DMS114 treated with DMSO at 0.1 percent for 48 hours (cell line): ENCODE measurements around the gene C22orf15.

ENCODE experiments used
- DNase-seq: peaks from one replicate; lab custom pipeline; 2025; ENCODE audit not compliant: unreplicated experiment; lab: John Stamatoyannopoulos, UW

Gene C22orf15

DNA sequence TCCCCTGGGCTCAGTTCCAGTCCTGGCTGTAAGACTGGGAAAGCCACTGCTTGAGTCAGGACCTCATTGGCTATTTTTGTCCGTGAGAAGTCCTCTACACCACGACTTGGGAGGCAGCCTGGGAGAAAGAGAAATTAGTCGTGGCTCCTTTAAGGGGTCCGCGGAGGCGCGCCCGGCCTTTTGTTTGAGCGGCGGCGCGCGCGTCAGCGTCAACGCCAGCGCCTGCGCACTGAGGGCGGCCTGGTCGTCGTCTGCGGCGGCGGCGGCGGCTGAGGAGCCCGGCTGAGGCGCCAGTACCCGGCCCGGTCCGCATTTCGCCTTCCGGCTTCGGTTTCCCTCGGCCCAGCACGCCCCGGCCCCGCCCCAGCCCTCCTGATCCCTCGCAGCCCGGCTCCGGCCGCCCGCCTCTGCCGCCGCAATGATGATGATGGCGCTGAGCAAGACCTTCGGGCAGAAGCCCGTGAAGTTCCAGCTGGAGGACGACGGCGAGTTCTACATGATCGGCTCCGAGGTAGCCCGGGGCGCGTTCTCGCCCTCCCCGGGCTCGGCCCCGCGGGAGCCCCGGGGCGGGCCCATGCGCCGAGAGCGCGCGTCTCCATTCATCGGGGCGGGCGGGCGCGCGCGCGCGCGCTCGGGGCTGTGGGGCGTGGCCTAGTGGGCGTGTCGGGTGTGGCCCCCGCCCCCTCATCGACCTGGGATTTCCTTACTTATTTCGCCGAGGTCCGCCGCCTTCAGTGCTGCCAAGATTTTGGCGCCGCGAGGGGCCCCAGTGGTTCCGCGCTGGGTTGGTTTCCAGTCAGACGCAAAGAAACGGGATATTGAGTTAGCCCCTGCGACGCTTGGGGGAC lies 24.2 kb downstream of the C22orf15 start, which contains the start of gene SMARCB1:
Gene SMARCB1, plus strand, starts transcription at position 215 of the 848 bp plus-strand sequence. Its CDS starts 204 bp downstream, at position 419.
- peak; percentile 63 for DNase-seq

DNA sequence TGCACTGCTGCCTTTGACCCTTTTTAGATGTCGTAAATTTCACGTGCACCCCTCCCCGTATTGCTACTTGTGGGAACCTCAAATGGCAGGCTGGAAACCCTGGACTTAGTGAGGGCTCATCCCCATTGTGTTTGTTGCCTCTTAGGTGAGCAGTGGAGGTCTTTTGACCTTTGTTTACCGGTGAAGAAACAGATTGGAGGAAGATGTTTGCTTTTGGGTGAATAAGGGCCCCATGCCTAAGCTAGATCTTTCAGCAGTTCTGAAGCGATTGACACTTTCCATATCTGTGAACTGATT lies 24.8 kb downstream of the C22orf15 start:
- DNase-seq, result no peak

DNA sequence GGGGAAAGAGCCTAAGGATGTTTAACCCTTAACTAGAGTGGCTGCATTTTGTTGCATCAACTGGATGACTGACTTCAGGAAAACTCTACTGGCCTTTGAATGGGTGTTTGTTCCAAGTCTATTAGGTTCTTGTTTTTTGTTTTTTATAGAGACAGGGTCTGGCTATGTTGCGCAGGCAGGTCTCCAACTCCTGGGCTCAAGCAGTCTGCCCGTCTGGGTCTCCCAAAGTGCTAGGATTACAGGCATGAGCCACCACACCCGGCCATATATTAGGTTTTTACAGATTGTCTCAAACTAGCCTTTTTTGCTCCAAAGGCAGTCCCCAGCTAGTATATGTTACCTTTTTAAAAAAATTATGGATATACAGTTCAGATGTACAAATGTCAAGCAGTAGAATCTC lies 25.1 kb downstream of the C22orf15 start:
- no peak for DNase-seq

- no peak for DNase-seq
Measured at GRCh38 chr22:23789121-23789520, 26.3 kb downstream of the C22orf15 start.

DNA sequence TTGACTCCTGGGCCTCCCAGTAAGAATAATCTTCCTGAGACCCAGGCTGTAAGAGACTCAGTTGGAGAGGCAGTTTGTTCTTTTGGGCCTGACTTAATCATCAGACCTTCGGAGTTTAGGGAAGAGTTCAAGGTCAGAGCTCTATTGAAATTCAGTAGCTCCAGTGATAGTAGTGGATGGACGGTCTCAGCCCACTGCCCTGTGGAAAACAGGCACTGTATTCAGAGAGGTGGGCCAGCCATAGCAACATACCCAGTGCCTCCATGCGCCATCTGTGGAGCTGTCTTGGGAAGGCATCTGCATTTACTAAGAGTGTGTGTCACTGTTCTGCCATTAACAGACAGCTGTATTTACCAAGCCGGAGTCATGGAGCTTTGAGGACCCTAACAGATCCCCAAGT lies 26.8 kb downstream of the C22orf15 start:
- no peak for DNase-seq

- DNase-seq, result no peak
Measured at GRCh38 chr22:23790819-23791737, 28.3 kb downstream of the C22orf15 start.

- DNase-seq, result no peak
Measured at GRCh38 chr22:23791738-23792645, 29.2 kb downstream of the C22orf15 start.

DNA sequence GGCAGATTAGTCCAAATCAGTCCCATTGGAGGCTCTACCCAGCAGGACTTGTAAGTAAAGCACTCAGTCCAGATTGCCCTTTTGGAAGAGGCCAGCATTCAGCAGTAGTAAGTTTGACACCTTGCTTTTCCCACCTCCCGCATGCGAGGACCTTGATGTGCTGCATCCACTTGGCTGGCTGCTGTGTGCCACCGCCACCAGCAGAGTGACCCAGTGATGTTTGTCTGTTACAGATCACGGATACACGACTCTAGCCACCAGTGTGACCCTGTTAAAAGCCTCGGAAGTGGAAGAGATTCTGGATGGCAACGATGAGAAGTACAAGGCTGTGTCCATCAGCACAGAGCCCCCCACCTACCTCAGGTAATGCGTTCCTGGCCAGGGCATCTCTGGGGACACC lies 30.5 kb downstream of the C22orf15 start:
- DNase-seq, result no peak

- no peak for DNase-seq
Measured at GRCh38 chr22:23796461-23796860, 33.7 kb downstream of the C22orf15 start.

- DNase-seq, result no peak
Measured at GRCh38 chr22:23800297-23801237, 37.8 kb downstream of the C22orf15 start.

DNA sequence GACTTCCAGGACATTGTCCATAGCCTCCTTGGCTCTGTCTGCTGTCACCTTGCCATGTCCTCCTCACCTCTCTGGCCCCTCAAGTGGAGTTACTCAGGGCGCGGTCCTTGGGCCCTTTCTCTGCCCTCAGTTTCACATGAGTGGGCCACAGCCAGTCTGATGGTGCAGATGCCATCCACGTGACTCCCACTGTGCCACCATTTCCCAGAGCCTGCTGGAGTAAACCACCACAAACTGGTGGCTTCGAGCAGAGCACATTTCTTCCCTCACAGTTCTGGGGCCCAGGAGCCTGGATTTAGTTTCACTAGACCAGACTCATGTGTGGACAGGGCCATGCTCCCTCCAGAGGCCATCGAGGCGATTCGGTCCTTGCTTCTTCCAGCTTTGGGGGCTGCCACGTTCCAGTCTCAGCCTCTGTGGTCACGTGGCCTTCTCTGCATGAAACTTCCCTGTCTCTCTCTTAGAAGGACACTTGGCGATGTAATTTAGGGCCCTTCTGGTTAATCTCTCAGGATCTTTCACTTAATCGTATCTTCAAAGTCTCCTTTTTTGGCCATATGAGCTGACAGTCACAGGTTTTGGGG lies 38.5 kb downstream of the C22orf15 start:
- no peak for DNase-seq

DNA sequence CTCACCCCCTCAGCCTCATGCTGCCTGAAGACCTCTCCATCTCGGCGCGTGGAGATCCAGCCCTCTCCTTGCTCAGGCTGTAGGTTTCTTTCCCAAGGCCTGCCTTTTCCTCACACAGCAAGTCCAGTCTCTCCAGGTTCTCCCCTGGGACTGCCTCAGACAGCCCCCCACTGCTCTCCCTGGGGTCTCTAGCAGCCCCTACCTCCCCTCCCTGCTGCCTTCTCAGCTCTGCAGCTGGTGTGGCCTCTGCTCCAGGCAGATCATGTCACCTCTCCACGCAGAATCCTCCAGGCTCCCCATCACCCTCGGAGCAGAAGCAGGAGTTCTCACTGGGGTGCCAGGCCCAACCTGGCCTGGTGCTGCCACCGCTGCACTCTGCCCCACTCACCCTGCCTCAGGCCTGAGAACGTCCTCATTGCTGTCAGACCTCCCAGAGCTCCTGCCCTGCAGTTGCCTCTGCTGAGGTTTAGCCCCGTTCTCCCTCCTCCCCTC lies 39.1 kb downstream of the C22orf15 start:
- DNase-seq, result no peak

DNA sequence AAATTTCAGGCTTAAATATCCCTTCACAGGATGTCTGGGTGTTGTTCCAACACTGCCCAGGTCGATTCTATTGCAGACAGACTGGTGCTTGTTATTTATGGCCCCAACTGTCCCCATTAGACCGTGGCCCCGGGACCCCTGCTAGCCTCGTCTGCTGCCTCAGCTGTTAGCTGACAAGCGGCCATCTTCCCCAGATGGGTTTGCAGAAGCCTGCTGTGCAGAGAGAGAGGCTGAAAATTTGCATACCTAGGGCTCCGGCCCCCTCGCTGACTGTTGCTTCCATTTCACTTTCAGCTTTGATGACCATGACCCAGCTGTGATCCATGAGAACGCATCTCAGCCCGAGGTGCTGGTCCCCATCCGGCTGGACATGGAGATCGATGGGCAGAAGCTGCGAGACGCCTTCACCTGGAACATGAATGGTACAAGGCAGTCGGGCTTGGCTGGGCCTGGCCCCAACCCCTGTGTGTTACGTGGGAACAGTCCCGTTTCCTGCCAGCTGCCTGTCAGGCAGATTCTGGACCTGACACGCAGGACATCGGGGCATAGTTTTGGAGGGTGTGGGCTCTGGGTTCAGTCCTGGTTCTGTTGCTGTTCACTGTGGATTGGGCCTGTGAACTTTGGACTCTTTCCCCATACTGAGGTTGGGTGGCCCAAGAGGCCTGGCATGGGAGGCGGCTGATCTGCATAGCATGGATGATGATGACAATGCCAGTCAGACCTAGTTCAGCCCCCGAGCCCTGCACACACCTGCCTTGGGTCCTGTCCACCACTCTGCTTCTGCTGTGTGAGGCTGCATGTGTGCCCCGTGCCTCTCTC lies 40.4 kb downstream of the C22orf15 start:
- no peak for DNase-seq

- no peak for DNase-seq
Measured at GRCh38 chr22:23804781-23805291, 42.0 kb downstream of the C22orf15 start.

GRCh38 chr22:23806837-23807236 lies 44.0 kb downstream of the C22orf15 start:
- no peak for DNase-seq

GRCh38 chr22:23812378-23812777 lies 49.6 kb downstream of the C22orf15 start:
- no peak for DNase-seq
